ENCODE results near the gene LRRC14B.

DNA sequence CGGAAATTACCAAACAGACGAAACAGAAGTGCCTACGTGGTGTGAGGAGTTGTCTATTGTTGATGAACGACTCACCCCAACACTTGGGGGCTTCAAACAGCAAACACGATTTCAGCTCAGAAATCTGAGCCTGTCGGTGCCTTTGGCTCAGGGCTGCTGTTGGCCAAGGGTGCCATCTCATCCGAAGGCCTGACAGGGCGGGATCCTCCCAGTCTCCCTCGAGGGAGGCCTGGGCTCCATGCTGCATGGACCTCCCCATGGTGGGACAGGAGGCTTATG, 1.3 kb downstream of the LRRC14B start:
- TF ChIP-seq, protein P1, sequence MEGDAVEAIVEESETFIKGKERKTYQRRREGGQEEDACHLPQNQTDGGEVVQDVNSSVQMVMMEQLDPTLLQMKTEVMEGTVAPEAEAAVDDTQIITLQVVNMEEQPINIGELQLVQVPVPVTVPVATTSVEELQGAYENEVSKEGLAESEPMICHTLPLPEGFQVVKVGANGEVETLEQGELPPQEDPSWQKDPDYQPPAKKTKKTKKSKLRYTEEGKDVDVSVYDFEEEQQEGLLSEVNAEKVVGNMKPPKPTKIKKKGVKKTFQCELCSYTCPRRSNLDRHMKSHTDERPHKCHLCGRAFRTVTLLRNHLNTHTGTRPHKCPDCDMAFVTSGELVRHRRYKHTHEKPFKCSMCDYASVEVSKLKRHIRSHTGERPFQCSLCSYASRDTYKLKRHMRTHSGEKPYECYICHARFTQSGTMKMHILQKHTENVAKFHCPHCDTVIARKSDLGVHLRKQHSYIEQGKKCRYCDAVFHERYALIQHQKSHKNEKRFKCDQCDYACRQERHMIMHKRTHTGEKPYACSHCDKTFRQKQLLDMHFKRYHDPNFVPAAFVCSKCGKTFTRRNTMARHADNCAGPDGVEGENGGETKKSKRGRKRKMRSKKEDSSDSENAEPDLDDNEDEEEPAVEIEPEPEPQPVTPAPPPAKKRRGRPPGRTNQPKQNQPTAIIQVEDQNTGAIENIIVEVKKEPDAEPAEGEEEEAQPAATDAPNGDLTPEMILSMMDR (IDR thresholded peaks at IDR 0.05 in 4 of 5, conservative IDR thresholded peaks at IDR 0.05 in 1 of 5) = no peak
- no peak for TF ChIP-seq POLR2A (IDR thresholded peaks at IDR 0.05)
